B cell (primary cell): ENCODE data around the gene DIAPH1. TPM values are rescaled to one million over a fixed set of nuclear protein-coding genes. Genes with fewer than 3 reads are reported as not detected.

Experiments
- ATAC-seq: fragments of 200-7000 bp; cut with Tn5 transposase; one replicate; pipeline ENCODE4 v1.10.0; 2021; ENCODE audit warnings: low read depth, mild to moderate bottlenecking, moderate number of reproducible peaks, moderate library complexity
- CTCF ChIA-PET: fragments of 350-600 bp; sonication (Branson Sonifier 250); formaldehyde crosslinking; loops from one replicate; lab custom pipeline; 2021; ENCODE audit warnings: antibody characterized with exemption, inconsistent platforms; lab: Charles Lee
- POLR2A ChIA-PET: fragments of 350-600 bp; sonication (Branson Sonifier 250); formaldehyde crosslinking; loops from one replicate; lab custom pipeline; 2021; ENCODE audit warnings: antibody characterized with exemption; lab: Charles Lee
- DNase-seq: peaks from one replicate; pipeline ENCODE4 v3.0.0; 2013
- H2AFZ ChIP-seq: 2 replicates; pipeline ENCODE4 v1.6.1; 2012; ENCODE audit warnings: mild to moderate bottlenecking, low read depth, low read length; ENCODE audit not compliant: insufficient read depth, poor library complexity, severe bottlenecking
- H3K27ac ChIP-seq, 2 donors: 1 replicate in 1 of 2; 2 replicates in 1 of 2; pipeline ENCODE4 v1.5.1; 2012 to 2013; ENCODE audit warnings: low read length in 2 of 2, mild to moderate bottlenecking in 2 of 2, moderate library complexity in 1 of 2
- H3K27me3 ChIP-seq, 4 experiments: fragments of 200-600 bp in 1 of 4; sonication (generic) in 1 of 4; replicated peaks in 1 of 4; 1 replicate in 2 of 4; 2 replicates in 2 of 4; pipeline versions ENCODE4 v1.6.1 to v1.7.0; 2013 to 2016; ENCODE audit warnings: low read length in 3 of 4, mild to moderate bottlenecking in 2 of 4, mixed read lengths in 1 of 4, moderate library complexity in 1 of 4; ENCODE audit not compliant: insufficient read depth in 4 of 4, control insufficient read depth in 3 of 4; ENCODE audit errors: control extremely low read depth in 1 of 4
- H3K36me3 ChIP-seq, 2 experiments: replicated peaks in 1 of 2; 1 replicate in 1 of 2; 2 replicates in 1 of 2; pipeline versions ENCODE4 v1.6.1 to v1.7.1; 2013; ENCODE audit warnings: low read length in 1 of 2; ENCODE audit not compliant: insufficient read depth in 2 of 2, control insufficient read depth in 1 of 2; ENCODE audit errors: control extremely low read depth in 1 of 2, extremely low read depth in 1 of 2
- H3K4me1 ChIP-seq, 2 donors: fragments of 200-600 bp in 1 of 2; sonication (generic) in 1 of 2; 1 replicate in 1 of 2; 2 replicates in 1 of 2; pipeline versions ENCODE4 v1.5.1 to v1.6.1; 2013 to 2017; ENCODE audit warnings: low read length in 2 of 2; ENCODE audit not compliant: control insufficient read depth in 2 of 2, insufficient read depth in 2 of 2
- H3K4me2 ChIP-seq: replicated peaks from 2 replicates; pipeline ENCODE3; 2012; ENCODE audit warnings: mild to moderate bottlenecking, low read depth, low read length; ENCODE audit not compliant: poor library complexity, severe bottlenecking
- H3K4me3 ChIP-seq, 5 experiments: fragments of 200-600 bp in 1 of 5; sonication (generic) in 1 of 5; 1 replicate in 3 of 5; 2 replicates in 2 of 5; pipeline versions ENCODE4 v1.5.1 to v1.7.0; 2011 to 2016; ENCODE audit warnings: low read length in 4 of 5, mild to moderate bottlenecking in 4 of 5, low read depth in 2 of 5, control low read depth in 1 of 5, moderate library complexity in 1 of 5; ENCODE audit not compliant: insufficient read depth in 1 of 5; ENCODE audit errors: control extremely low read depth in 1 of 5, extremely low read depth in 1 of 5
- H3K79me2 ChIP-seq: fragments of 200-600 bp; sonication (generic); one replicate; pipeline ENCODE4 v1.6.0; 2016; ENCODE audit warnings: low read length; ENCODE audit not compliant: control insufficient read depth, insufficient read depth
- H3K9ac ChIP-seq: fragments of 200-600 bp; sonication (generic); 2 replicates; pipeline ENCODE4 v1.6.1; 2017; ENCODE audit warnings: mild to moderate bottlenecking, low read length, moderate library complexity
- H3K9me3 ChIP-seq, 3 donors: one replicate each; pipeline versions ENCODE4 v1.6.1 to v1.7.1; 2013; ENCODE audit warnings: low read length in 2 of 3; ENCODE audit not compliant: control insufficient read depth in 2 of 3, insufficient read depth in 1 of 3; ENCODE audit errors: control extremely low read depth in 1 of 3
- H4K20me1 ChIP-seq: 2 replicates; pipeline ENCODE4 v1.6.0; 2012; ENCODE audit warnings: mild to moderate bottlenecking, low read length; ENCODE audit not compliant: insufficient read depth, control insufficient read depth, poor library complexity, severe bottlenecking
- H3K27ac Mint-ChIP-seq: one replicate; pipeline ENCODE4 v1.8.0; 2021; ENCODE audit warnings: mixed read lengths
- H3K27me3 Mint-ChIP-seq: one replicate; pipeline ENCODE4 v1.8.0; 2021; ENCODE audit warnings: mixed read lengths
- H3K4me1 Mint-ChIP-seq: one replicate; pipeline ENCODE4 v1.8.0; 2021; ENCODE audit warnings: mixed read lengths
- H3K4me3 Mint-ChIP-seq: one replicate; pipeline ENCODE4 v1.8.0; 2021; ENCODE audit warnings: mixed read lengths
- H3K9me3 Mint-ChIP-seq: one replicate; pipeline ENCODE4 v1.8.0; 2022; ENCODE audit warnings: mixed read lengths; ENCODE audit not compliant: insufficient read depth
- CTCF ChIP-seq: fragments of 200-600 bp; IDR thresholded peaks from one replicate; pipeline ENCODE4 v1.8.0; 2022; ENCODE audit warnings: antibody characterized with exemption, mild to moderate bottlenecking
- EZH2 ChIP-seq: IDR thresholded peaks from 2 replicates; pipeline ENCODE4 v1.6.1; 2012; ENCODE audit warnings: borderline replicate concordance, low read depth, mild to moderate bottlenecking, moderate library complexity, low read length; ENCODE audit not compliant: insufficient read depth, poor library complexity, severe bottlenecking
- WGBS: methylation state at CpG from one replicate; pipeline ENCODE4 v1.1.5; 2013; ENCODE audit warnings: missing lambda C conversion rate; ENCODE audit not compliant: insufficient coverage; 5-methylcytosine and 5-hydroxymethylcytosine counted together
- intact Hi-C: fragments of 100-400 bp; cut with micrococcal nuclease; formaldehyde crosslinking; loops from one replicate; pipeline ENCODE4 v1.10.0; 2022
- polyA plus RNA-seq: library from polyadenylated mRNA; depleted of rRNA; stranded (reverse); fragments of >200 nt; gene quantifications from 2 replicates; pipeline ENCODE4 v1.2.3, GENCODE V29; 2012
- total RNA-seq, 2 donors: library from RNA; stranded (reverse); fragments of 120-200 nt in 1 of 2; gene quantifications; 1 replicate in 1 of 2; 2 replicates in 1 of 2; pipeline versions ENCODE4 v1.2.3 to v1.2.4, GENCODE V29; 2013 to 2022

The DIAPH1 gene
- total and polyA plus RNA-seq, 2 donors (not counting 1 experiment from before 2014, with no cell fraction given): 59.7 to 113 TPM

- Mint-ChIP-seq H3K27me3 (no peaks in the 10 kb centered on the region), H3K4me1 (peaks cover 33% of the 10 kb centered on the region), H3K4me3 (no peak overlapping the region), H3K9me3 (no peaks in the 10 kb centered on the region), H3K27ac (no peak overlapping the region)
- peaks cover 1 to 44% of the 10 kb centered on the region in 2 experiments for H3K36me3 ChIP-seq
- peaks cover 23 to 25% of the 10 kb centered on the region in 2 donors for H3K4me1 ChIP-seq
- no peak for DNase-seq
- intact Hi-C loops: no loop called here
- H3K4me2 ChIP-seq: no peak overlapping the region
- no peaks in the 10 kb centered on the region for H3K9me3 ChIP-seq
- TF ChIP-seq CTCF: no peak
- TF ChIP-seq EZH2: no peak
- ATAC-seq: no peak
- H2AFZ ChIP-seq: no peak overlapping the region
- peaks cover 23% of the 10 kb centered on the region for H4K20me1 ChIP-seq
- no peak overlapping the region for H3K4me3 ChIP-seq
- no CpG with 5 or more reads among the region's 2 CpGs for WGBS
- ChIA-PET POLR2A (no interaction called here), CTCF (interaction anchor here (0.7 to 10.3 kb wide), 7 partner anchors 8 to 69 kb away, joined by 3 to 124 read pairs (median 7); partner anchors contain the start of gene DIAPH1)
- H3K27ac ChIP-seq: no peak overlapping the region
- H3K79me2 ChIP-seq: peaks cover 70% of the 10 kb centered on the region
- H3K27me3 ChIP-seq: no peaks in the 10 kb centered on the region
- H3K9ac ChIP-seq: no peak overlapping the region
These were observed 13.8 kb upstream of the DIAPH1 start for GRCh38 chr5:141632650-141633049.

- Histone ChIP-seq H3K4me3 (no peak overlapping the region), H3K36me3 (peaks cover 1 to 59% of the 10 kb centered on the region in 2 experiments), H3K9me3 (no peaks in the 10 kb centered on the region), H3K4me2 (no peak overlapping the region), H4K20me1 (peaks cover 18% of the 10 kb centered on the region), H3K79me2 (peaks cover 52% of the 10 kb centered on the region), H3K27me3 (no peaks in the 10 kb centered on the region), H3K4me1 (peaks cover 17 to 19% of the 10 kb centered on the region in 2 donors), H3K27ac (no peak overlapping the region), H2AFZ (no peak overlapping the region), H3K9ac (no peak overlapping the region)
- Mint-ChIP-seq H3K27ac (no peak overlapping the region), H3K4me1 (peaks cover 25% of the 10 kb centered on the region), H3K4me3 (no peak overlapping the region), H3K27me3 (no peaks in the 10 kb centered on the region), H3K9me3 (no peaks in the 10 kb centered on the region)
- no CpG with 5 or more reads among the region's 5 CpGs for WGBS
- ATAC-seq (no peak), DNase-seq (no peak)
- intact Hi-C loops: no loop called here
- ChIA-PET CTCF (interaction anchor here (0.6 to 10.3 kb wide), 5 partner anchors 11 to 548 kb away, joined by 3 to 124 read pairs (median 6); partner anchors contain the start of gene DIAPH1), POLR2A (no interaction called here)
- TF ChIP-seq CTCF: no peak
- TF ChIP-seq EZH2: no peak
These were observed 11.9 kb upstream of the DIAPH1 start for GRCh38 chr5:141630570-141631140.
